GM23248 (cell line): ENCODE results near the gene BTG3. TPM values are rescaled to one million over a fixed set of nuclear protein-coding genes. Genes with fewer than 3 reads are reported as not detected.
A peak's percentile ranks its signal among the peaks of the same experiment; 100 is the strongest.

Experiments used
- DNase-seq: peaks from one replicate; pipeline ENCODE4 v3.0.0-alpha.2; 2015
- H2AFZ ChIP-seq: fragments of 200-600 bp; sonication (generic); 2 replicates; pipeline ENCODE4 v1.6.1; 2016; ENCODE audit warnings: antibody characterized with exemption
- H3F3A ChIP-seq: fragments of 200-600 bp; sonication (generic); 2 replicates; pipeline ENCODE4 v1.6.1; 2016; ENCODE audit warnings: mild to moderate bottlenecking, antibody characterized with exemption, mixed run types; ENCODE audit not compliant: insufficient read depth
- H3K27ac ChIP-seq: fragments of 200-600 bp; sonication (generic); 2 replicates; pipeline ENCODE4 v1.5.1; 2016; ENCODE audit warnings: mild to moderate bottlenecking
- H3K27me3 ChIP-seq: fragments of 200-600 bp; sonication (generic); replicated peaks from 2 replicates; pipeline ENCODE4 v1.6.1; 2016; ENCODE audit warnings: mild to moderate bottlenecking; ENCODE audit not compliant: insufficient read depth
- H3K36me3 ChIP-seq: fragments of 200-600 bp; sonication (generic); 2 replicates; pipeline ENCODE4 v1.6.1; 2016; ENCODE audit warnings: low read depth, mild to moderate bottlenecking
- H3K4me1 ChIP-seq: fragments of 200-600 bp; sonication (generic); 2 replicates; pipeline ENCODE4 v1.6.1; 2016; ENCODE audit warnings: mild to moderate bottlenecking; ENCODE audit not compliant: insufficient read depth
- H3K4me2 ChIP-seq: fragments of 200-600 bp; sonication (generic); one replicate; pipeline ENCODE4 v1.6.1; 2016; ENCODE audit warnings: mild to moderate bottlenecking; ENCODE audit not compliant: unreplicated experiment
- H3K4me3 ChIP-seq: fragments of 200-600 bp; sonication (generic); 2 replicates; pipeline ENCODE4 v1.5.1; 2016; ENCODE audit warnings: mild to moderate bottlenecking
- H3K79me2 ChIP-seq: fragments of 200-600 bp; sonication (generic); 2 replicates; pipeline ENCODE4 v1.6.1; 2016; ENCODE audit warnings: mild to moderate bottlenecking; ENCODE audit not compliant: insufficient read depth
- H3K9ac ChIP-seq: fragments of 200-600 bp; sonication (generic); 2 replicates; pipeline ENCODE4 v1.6.1; 2016; ENCODE audit warnings: mild to moderate bottlenecking
- H3K9me2 ChIP-seq: fragments of 200-600 bp; sonication (generic); 2 replicates; pipeline ENCODE4 v1.6.1; 2016; ENCODE audit warnings: mixed run types, mild to moderate bottlenecking, moderate library complexity; ENCODE audit not compliant: insufficient read depth
- H3K9me3 ChIP-seq: fragments of 200-600 bp; sonication (generic); one replicate; pipeline ENCODE4 v1.6.1; 2017; ENCODE audit warnings: low read depth
- H4K20me1 ChIP-seq: fragments of 200-600 bp; sonication (generic); 2 replicates; pipeline ENCODE4 v1.6.0; 2016; ENCODE audit not compliant: insufficient read depth
- EZH2 ChIP-seq: fragments of 200-600 bp; sonication (generic); IDR thresholded peaks from 2 replicates; pipeline ENCODE4 v1.6.1; 2018; ENCODE audit warnings: antibody characterized with exemption, mild to moderate bottlenecking; ENCODE audit not compliant: insufficient read depth, poor library complexity, severe bottlenecking
- EZH2phosphoT487 ChIP-seq: fragments of 200-600 bp; sonication (generic); IDR thresholded peaks from 2 replicates; pipeline ENCODE4 v1.6.1; 2018; ENCODE audit warnings: antibody characterized with exemption, moderate library complexity, mild to moderate bottlenecking, low read depth; ENCODE audit not compliant: insufficient read depth
- WGBS, 2 experiments: methylation state at CpG; one replicate each; pipeline ENCODE4 v1.1.6; 2015 to 2017; ENCODE audit warnings: low lambda C conversion rate in 2 of 2, low coverage in 1 of 2; ENCODE audit errors: missing lambda C conversion rate in 2 of 2; 5-methylcytosine and 5-hydroxymethylcytosine counted together
- in situ Hi-C: fragments of 300-500 bp; cut with MboI; formaldehyde crosslinking; loops from 2 replicates; pipeline ENCODE4 v1.15.0; 2020
- polyA plus RNA-seq: library from polyadenylated mRNA; unstranded; fragments of >200 nt; fragmentation: Nextera tagmentation; extraction: Ambion mirVana; gene quantifications from 2 replicates; pipeline ENCODE4 v1.2.1, GENCODE V29; 2016
- total RNA-seq: library from RNA; depleted of rRNA; stranded (reverse); fragments of >200 nt; shearing (Covaris generic); gene quantifications from 2 replicates; pipeline ENCODE4 v1.2.3, GENCODE V29; 2014

The BTG3 gene
- total and polyA plus RNA-seq, 2 experiments from 2014 or later = 22.8 to 43.7 TPM

DNA sequence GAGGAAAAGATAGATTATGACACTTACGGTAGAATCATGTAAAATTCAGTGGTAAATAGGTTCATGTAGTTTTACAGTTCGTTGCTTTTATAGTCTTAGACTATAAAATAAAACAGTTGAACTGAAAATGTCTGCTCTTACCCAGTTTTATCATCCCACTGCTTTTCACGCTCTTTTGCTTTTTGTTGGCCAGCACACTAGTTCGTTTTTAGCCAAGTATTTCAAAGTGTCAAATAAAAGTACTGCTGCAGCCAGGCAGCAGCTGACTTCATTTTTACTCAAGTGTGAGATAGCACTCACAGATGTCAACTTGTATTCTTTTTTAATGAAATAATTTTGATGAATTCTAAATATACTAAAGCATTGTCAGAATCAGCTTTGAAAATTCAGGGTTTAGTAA is 18.5 kb upstream of the BTG3 start:
- H3K9ac ChIP-seq = no peak overlapping the region
- TF ChIP-seq EZH2phosphoT487 (no peak), EZH2 (no peak)
- no peaks in the 10 kb centered on the region for H3K36me3 ChIP-seq
- H3K4me2 ChIP-seq = no peak overlapping the region
- no peaks in the 10 kb centered on the region for H3K79me2 ChIP-seq
- DNase-seq = no peak
- no peaks in the 10 kb centered on the region for H3K27me3 ChIP-seq
- 4 to 5% methylated on average over 4 of the region's 4 CpGs for WGBS, 2 experiments
- no peaks in the 10 kb centered on the region for H3F3A ChIP-seq
- H4K20me1 ChIP-seq = no peaks in the 10 kb centered on the region
- no peaks in the 10 kb centered on the region for H3K4me1 ChIP-seq
- no peaks in the 10 kb centered on the region for H3K9me3 ChIP-seq
- in situ Hi-C loops = no loop called here
- no peak overlapping the region for H3K4me3 ChIP-seq
- H3K9me2 ChIP-seq = no peaks in the 10 kb centered on the region
- H2AFZ ChIP-seq = no peak overlapping the region
- no peak overlapping the region for H3K27ac ChIP-seq

- DNase-seq = no peak
- TF ChIP-seq EZH2phosphoT487 = no peak
- no peak for TF ChIP-seq EZH2
- Histone ChIP-seq H3F3A (no peaks in the 10 kb centered on the region), H3K9ac (no peak overlapping the region), H3K9me2 (no peaks in the 10 kb centered on the region), H3K4me2 (no peak overlapping the region), H3K4me3 (no peak overlapping the region), H3K4me1 (no peaks in the 10 kb centered on the region), H3K27me3 (no peaks in the 10 kb centered on the region), H2AFZ (no peak overlapping the region), H3K27ac (no peak overlapping the region), H3K36me3 (no peaks in the 10 kb centered on the region), H4K20me1 (no peaks in the 10 kb centered on the region), H3K79me2 (no peaks in the 10 kb centered on the region), H3K9me3 (no peaks in the 10 kb centered on the region)
- WGBS, 2 experiments = 12 to 26% methylated on average over 2 of the region's 2 CpGs
- in situ Hi-C loops = no loop called here
These were observed 9.3 kb upstream of the BTG3 start for GRCh38 chr21:17622018-17622417.

DNA sequence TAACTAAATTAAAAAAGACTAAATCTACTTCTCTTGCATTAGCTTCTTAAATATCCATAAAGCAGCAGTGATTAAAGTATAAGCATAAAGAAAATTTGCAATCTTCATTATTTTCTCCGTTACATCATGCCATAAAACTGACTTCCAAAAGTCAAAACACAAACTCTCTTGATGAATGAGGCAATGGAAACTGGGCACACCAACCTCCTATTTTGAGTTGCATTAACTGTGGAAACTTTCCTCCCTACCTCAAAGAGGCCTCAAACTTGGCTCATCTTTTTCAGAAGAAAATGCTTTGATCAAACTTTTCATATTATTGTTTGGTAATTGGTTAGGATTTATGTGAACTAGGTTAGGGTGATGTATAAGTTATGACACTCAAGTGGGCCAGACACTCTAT is 4.1 kb upstream of the BTG3 start:
- WGBS, 2 experiments = 86 to 89% methylated on average over 1 of the region's 1 CpG
- TF ChIP-seq EZH2phosphoT487 = no peak
- no peak for TF ChIP-seq EZH2
- no peaks in the 10 kb centered on the region for H3K27me3 ChIP-seq
- no peak overlapping the region for H2AFZ ChIP-seq
- H3K9me3 ChIP-seq = no peaks in the 10 kb centered on the region
- no peak overlapping the region for H3K4me3 ChIP-seq
- DNase-seq = no peak
- no peak overlapping the region for H3K4me2 ChIP-seq
- no peaks in the 10 kb centered on the region for H4K20me1 ChIP-seq
- H3K9me2 ChIP-seq = no peaks in the 10 kb centered on the region
- no peaks in the 10 kb centered on the region for H3K36me3 ChIP-seq
- H3K79me2 ChIP-seq = no peaks in the 10 kb centered on the region
- no peak overlapping the region for H3K9ac ChIP-seq
- no peaks in the 10 kb centered on the region for H3K4me1 ChIP-seq
- no peak overlapping the region for H3K27ac ChIP-seq
- in situ Hi-C loops = no loop called here
- peaks cover 9% of the 10 kb centered on the region; the same call in 1 of the 2 replicates for H3F3A ChIP-seq

DNA sequence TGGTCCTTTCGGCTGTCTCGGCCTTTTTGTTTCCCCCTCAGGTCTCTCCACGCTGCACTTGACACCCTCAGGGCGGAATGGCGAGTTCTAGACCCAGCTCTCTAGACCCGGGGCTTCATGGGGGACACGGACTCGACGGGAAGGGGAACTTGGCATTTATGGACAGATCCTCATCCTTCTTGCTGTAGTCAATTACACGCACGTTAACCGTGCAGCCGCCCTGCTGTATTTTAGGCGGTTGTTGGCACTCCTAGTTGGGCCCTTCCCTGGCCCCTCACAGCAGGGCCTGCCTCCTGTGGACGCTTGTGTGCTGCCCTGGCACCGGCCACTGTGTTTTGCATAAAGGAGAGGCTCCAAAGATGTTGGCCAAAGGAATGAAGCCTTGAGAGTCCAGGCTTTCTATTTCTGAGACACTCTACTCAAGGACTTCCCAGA is 558 bp upstream of the BTG3 start:
- Histone ChIP-seq H3K9ac (peak overlapping the region; percentile 95), H3K4me2 (peak overlapping the region; percentile 87), H3K36me3 (no peaks in the 10 kb centered on the region), H4K20me1 (no peaks in the 10 kb centered on the region), H3K79me2 (peaks cover 32% of the 10 kb centered on the region), H2AFZ (peak overlapping the region; percentile 99), H3K9me3 (no peaks in the 10 kb centered on the region), H3K9me2 (no peaks in the 10 kb centered on the region), H3K27me3 (no peaks in the 10 kb centered on the region), H3K4me3 (peak overlapping the region; percentile 97), H3K4me1 (peaks cover 8% of the 10 kb centered on the region), H3K27ac (peak overlapping the region; percentile 4; the same call in 1 of the 2 replicates), H3F3A (peaks cover 29% of the 10 kb centered on the region)
- 5% methylated on average over 16 of the region's 16 CpGs for WGBS, 2 experiments
- DNase-seq = peak; percentile 53
- in situ Hi-C loops = no loop called here
- TF ChIP-seq EZH2 (no peak), EZH2phosphoT487 (no peak)
